ENCODE results near the gene OR2V2. TPM values are rescaled to one million over a fixed set of nuclear protein-coding genes. Genes with fewer than 3 reads are reported as not detected.

The OR2V2 gene
- total and polyA plus RNA-seq, 2 donors (not counting 3 experiments of a cell fraction or from before 2014, with no cell fraction given): not detected

- TF ChIP-seq CTCF (IDR thresholded peaks at IDR 0.05; ENCODE audit: extremely low read depth in 1 of 2, insufficient read depth in 1 of 2, low read depth in 1 of 2, low read length in 2 of 2): peak; percentile 5 to 14
- TF ChIP-seq FOS (IDR thresholded peaks at IDR 0.05; ENCODE audit: borderline replicate concordance, insufficient read depth, low read length): no peak
- H3K4me2 ChIP-seq (ENCODE audit: insufficient read depth, low read length): peak overlapping the region; percentile 79
- H3K36me3 ChIP-seq (ENCODE audit: control insufficient read depth in 2 of 2, extremely low read depth in 1 of 2, insufficient read depth in 2 of 2, low read length in 2 of 2): no peaks in the 10 kb centered on the region
- H3K79me2 ChIP-seq (ENCODE audit: control insufficient read depth, insufficient read depth, low read length): no peaks in the 10 kb centered on the region
- FAIRE-seq (no peak), DNase-seq (ENCODE audit: low read depth, low spot score) (no peak)
- no peak overlapping the region for H3K27ac ChIP-seq (ENCODE audit: insufficient read depth, low read depth, low read length)
- peak overlapping the region; percentile 48 to 86 (median 73) for H3K4me3 ChIP-seq (replicated peaks in 1 of 3; ENCODE audit: insufficient read depth in 1 of 3, low read depth in 1 of 3, low read length in 3 of 3)
- no TSS peak for BruUV-seq (replicated peaks)
- peak overlapping the region; percentile 96 for H2AFZ ChIP-seq (ENCODE audit: low read depth, low read length)
- no peaks in the 10 kb centered on the region for H3K27me3 ChIP-seq (ENCODE audit: control insufficient read depth in 2 of 2, insufficient read depth in 2 of 2, low read length in 2 of 2)
- intact Hi-C loops (cut with micrococcal nuclease) (loop anchor here (1.0 kb wide), 4 partner anchors 15 to 53 kb away; partner anchors contain the start of gene TRIM41), dilution Hi-C loops (cut with MboI; ENCODE audit: extremely low pct_ligation_motif_present, low sequenced_read_pairs) (no loop called here)
- CTCF ChIA-PET: interaction anchor here (0.8 to 10.2 kb wide), 6 partner anchors 14 to 70 kb away, joined by 3 to 95 read pairs (median 4); partner anchors contain the start of genes TRIM52 and TRIM7
- H3K4me1 ChIP-seq (ENCODE audit: control insufficient read depth, extremely low read depth, insufficient read depth, low read length): peaks cover 18% of the 10 kb centered on the region
- H3K9ac ChIP-seq (replicated peaks; ENCODE audit: extremely low read depth, insufficient read depth, low read length): peak overlapping the region; percentile 41
- no peaks in the 10 kb centered on the region for H4K20me1 ChIP-seq (replicated peaks; ENCODE audit: control insufficient read depth, extremely low read depth, insufficient read depth, low read length)
- no peaks in the 10 kb centered on the region for H3K9me3 ChIP-seq (replicated peaks; ENCODE audit: control insufficient read depth, insufficient read depth, low read length)
- H3K9me1 ChIP-seq (replicated peaks; ENCODE audit: control insufficient read depth, extremely low read depth, insufficient read depth, low read length): no peaks in the 10 kb centered on the region
- POLR2A ChIA-PET: interaction anchor here (0.5 to 1.8 kb wide), 5 partner anchors 14 to 1368 kb away, joined by 3 to 11 read pairs (median 5); partner anchors contain the start of gene RACK1
These were observed 43.5 kb downstream of the OR2V2 start for GRCh38 chr5:181190711-181191525.

All from endothelial cell of umbilical vein (primary cell).